SU-DHL-6 (cell line): Measurements from ENCODE around the gene NLGN1.

ENCODE experiments used
- CTCF ChIP-seq: fragments of 200-600 bp; sonication (generic); IDR thresholded peaks from one replicate; pipeline ENCODE4 v1.5.1; 2017; ENCODE audit warnings: antibody characterized with exemption, mild to moderate bottlenecking, low read length, moderate library complexity; ENCODE audit not compliant: insufficient read depth, poor library complexity, severe bottlenecking
- EZH2phosphoT487 ChIP-seq: fragments of 200-600 bp; sonication (generic), shearing (Covaris generic); conservative IDR thresholded peaks from 2 replicates; pipeline ENCODE4 v1.6.1; 2018; ENCODE audit warnings: mild to moderate bottlenecking, antibody characterized with exemption, low read length, moderate library complexity, mixed read lengths

GRCh38 chr3:173819368-173819767 is 421.8 kb downstream of the NLGN1 start:
- no peak for TF ChIP-seq CTCF
- TF ChIP-seq EZH2phosphoT487, result no peak
